GM21367 (cell line): ENCODE results near the gene RELN.

Experiments used
- ATAC-seq: cut with Tn5 transposase; IDR thresholded peaks from one replicate; pipeline ENCODE4 v1.9.1; 2021; ENCODE audit not compliant: unreplicated experiment

Gene RELN

GRCh38 chr7:103991406-103991805, 1.9 kb upstream of the RELN start:
- no peak for ATAC-seq

GRCh38 chr7:103990991-103991390, 1.5 kb upstream of the RELN start:
- no peak for ATAC-seq

GRCh38 chr7:103989785-103990767, 618 bp upstream of the RELN start:
- ATAC-seq, result no peak

- no peak for ATAC-seq
Observed at GRCh38 chr7:103988468-103989199, 824 bp downstream of the RELN start.

- no peak for ATAC-seq
Observed at GRCh38 chr7:103987451-103987850, 2.0 kb downstream of the RELN start.

- ATAC-seq, result no peak
Observed at GRCh38 chr7:103985565-103986126, 3.8 kb downstream of the RELN start.

- ATAC-seq, result no peak
Observed at GRCh38 chr7:103984050-103984449, 5.4 kb downstream of the RELN start.

GRCh38 chr7:103983201-103983977, 6.1 kb downstream of the RELN start:
- ATAC-seq, result no peak

GRCh38 chr7:103981003-103981423, 8.4 kb downstream of the RELN start:
- ATAC-seq, result no peak

- no peak for ATAC-seq
Observed at GRCh38 chr7:103972779-103973434, 16.6 kb downstream of the RELN start.

- ATAC-seq, result no peak
Observed at GRCh38 chr7:103967401-103967800, 22.1 kb downstream of the RELN start.

GRCh38 chr7:103966593-103967277, 22.7 kb downstream of the RELN start:
- no peak for ATAC-seq

GRCh38 chr7:103964269-103964668, 25.2 kb downstream of the RELN start:
- no peak for ATAC-seq

- ATAC-seq, result no peak
Observed at GRCh38 chr7:103962070-103962469, 27.4 kb downstream of the RELN start.

- no peak for ATAC-seq
Observed at GRCh38 chr7:103958284-103958818, 31.1 kb downstream of the RELN start.

- ATAC-seq, result no peak
Observed at GRCh38 chr7:103955985-103956384, 33.5 kb downstream of the RELN start.

GRCh38 chr7:103952408-103952807, 37.0 kb downstream of the RELN start:
- ATAC-seq, result no peak

- ATAC-seq, result no peak
Observed at GRCh38 chr7:103951311-103951710, 38.1 kb downstream of the RELN start.

GRCh38 chr7:103949374-103949773, 40.1 kb downstream of the RELN start:
- ATAC-seq, result no peak
